Endodermal cell (in vitro differentiated cells): ENCODE results near the gene AUTS2. TPM values are rescaled to one million over a fixed set of nuclear protein-coding genes. Genes with fewer than 3 reads are reported as not detected.

Experiments
- DNase-seq: peaks from one replicate; pipeline ENCODE4 v3.0.0-alpha.2; 2017
- H3K27ac ChIP-seq: 2 replicates; pipeline ENCODE4 v1.5.1; 2013; ENCODE audit warnings: mild to moderate bottlenecking, low read depth, low read length, moderate library complexity
- H3K27me3 ChIP-seq: 2 replicates; pipeline ENCODE4 v1.6.1; 2013; ENCODE audit warnings: mild to moderate bottlenecking, low read length, moderate library complexity; ENCODE audit not compliant: insufficient read depth, control insufficient read depth, poor library complexity, severe bottlenecking
- H3K36me3 ChIP-seq: 2 replicates; pipeline ENCODE4 v1.7.0; 2013; ENCODE audit warnings: mild to moderate bottlenecking, low read length, moderate library complexity; ENCODE audit not compliant: control insufficient read depth, insufficient read depth
- H3K4me1 ChIP-seq: one replicate; pipeline ENCODE4 v1.7.0; 2013; ENCODE audit warnings: low read length; ENCODE audit not compliant: control insufficient read depth, insufficient read depth
- H3K4me3 ChIP-seq: 2 replicates; pipeline ENCODE4 v1.5.1; 2013; ENCODE audit warnings: mild to moderate bottlenecking, low read length, moderate library complexity
- H3K9ac ChIP-seq: 2 replicates; pipeline ENCODE4 v1.6.1; 2013; ENCODE audit warnings: mild to moderate bottlenecking, low read length, moderate library complexity; ENCODE audit not compliant: poor library complexity, severe bottlenecking; ENCODE audit errors: extremely low read depth
- H3K9me3 ChIP-seq: 2 replicates; pipeline ENCODE4 v1.6.1; 2013; ENCODE audit warnings: mild to moderate bottlenecking, low read length, moderate library complexity; ENCODE audit not compliant: control insufficient read depth
- H3K27ac Mint-ChIP-seq: 2 replicates; pipeline ENCODE4 v1.8.0; 2020; ENCODE audit warnings: mixed read lengths
- H3K27me3 Mint-ChIP-seq: 2 replicates; pipeline ENCODE4 v1.8.0; 2021; ENCODE audit warnings: mild to moderate bottlenecking, mixed read lengths; ENCODE audit not compliant: insufficient read depth
- H3K36me3 Mint-ChIP-seq: 2 replicates; pipeline ENCODE4 v1.8.0; 2020; ENCODE audit warnings: low read depth, mixed read lengths
- H3K4me1 Mint-ChIP-seq: 2 replicates; pipeline ENCODE4 v1.8.0; 2020; ENCODE audit warnings: mixed read lengths
- H3K4me3 Mint-ChIP-seq: 2 replicates; pipeline ENCODE4 v1.8.0; 2020; ENCODE audit warnings: mild to moderate bottlenecking, moderate library complexity, mixed read lengths
- H3K9me3 Mint-ChIP-seq: 2 replicates; pipeline ENCODE4 v1.8.0; 2020; ENCODE audit warnings: mild to moderate bottlenecking, mixed read lengths
- WGBS, 2 experiments: methylation state at CpG; one replicate each; pipeline versions ENCODE4 v1.1.5 to v1.1.7; 2013; ENCODE audit warnings: missing lambda C conversion rate in 2 of 2, mixed read lengths in 1 of 2; ENCODE audit not compliant: insufficient coverage in 1 of 2, insufficient read length in 1 of 2; 5-methylcytosine and 5-hydroxymethylcytosine counted together
- total RNA-seq, 2 donors: library from RNA; stranded (reverse); fragmentation: NEBNext Ultra II Directional in 1 of 2; extraction: Animal tissue kit (Norgen Biotek cat#: 25700) in 1 of 2; gene quantifications; 2 replicates in 1 of 2; 3 replicates in 1 of 2; pipeline ENCODE4 v1.2.1, GENCODE V29; 2021
- TF ChIP-seq, protein P1 (sequence below): fragments of 200-600 bp; sonication (generic); conservative IDR thresholded peaks from 2 replicates; pipeline ENCODE4 v1.5.0; 2021; ENCODE audit warnings: antibody characterized with exemption, mild to moderate bottlenecking

Gene AUTS2
- total RNA-seq, 2 donors from 2014 or later, result 76.8 to 106 TPM

DNA sequence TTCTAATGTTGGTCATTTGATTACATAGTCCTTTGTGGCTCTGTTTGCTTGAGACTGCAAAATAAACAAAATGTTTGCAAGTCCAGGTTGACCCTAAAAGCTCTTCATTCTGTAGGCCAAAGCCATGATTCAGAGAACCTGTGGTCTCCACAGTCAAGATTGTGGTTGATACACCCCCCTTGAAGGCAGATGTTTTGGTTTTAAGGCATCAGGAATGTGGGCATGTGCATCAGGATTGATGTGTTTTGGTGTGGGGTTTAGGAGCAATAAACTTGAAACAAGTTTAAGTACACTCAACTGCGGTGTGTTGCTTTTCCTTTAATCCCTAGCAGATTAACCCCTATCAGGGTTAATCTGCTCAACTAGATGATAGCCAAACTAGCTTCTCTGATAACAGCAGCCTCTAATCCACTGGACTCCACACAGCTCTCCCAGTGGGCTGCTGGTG is 1154.5 kb downstream of the AUTS2 start:
- Mint-ChIP-seq H3K4me1 (peaks cover 13% of the 10 kb centered on the region), H3K36me3 (peaks cover 18% of the 10 kb centered on the region), H3K4me3 (no peak overlapping the region), H3K27me3 (peaks cover 65% of the 10 kb centered on the region), H3K27ac (no peak overlapping the region), H3K9me3 (no peaks in the 10 kb centered on the region)
- peaks cover 50% of the 10 kb centered on the region for H3K27me3 ChIP-seq
- TF ChIP-seq, protein P1, sequence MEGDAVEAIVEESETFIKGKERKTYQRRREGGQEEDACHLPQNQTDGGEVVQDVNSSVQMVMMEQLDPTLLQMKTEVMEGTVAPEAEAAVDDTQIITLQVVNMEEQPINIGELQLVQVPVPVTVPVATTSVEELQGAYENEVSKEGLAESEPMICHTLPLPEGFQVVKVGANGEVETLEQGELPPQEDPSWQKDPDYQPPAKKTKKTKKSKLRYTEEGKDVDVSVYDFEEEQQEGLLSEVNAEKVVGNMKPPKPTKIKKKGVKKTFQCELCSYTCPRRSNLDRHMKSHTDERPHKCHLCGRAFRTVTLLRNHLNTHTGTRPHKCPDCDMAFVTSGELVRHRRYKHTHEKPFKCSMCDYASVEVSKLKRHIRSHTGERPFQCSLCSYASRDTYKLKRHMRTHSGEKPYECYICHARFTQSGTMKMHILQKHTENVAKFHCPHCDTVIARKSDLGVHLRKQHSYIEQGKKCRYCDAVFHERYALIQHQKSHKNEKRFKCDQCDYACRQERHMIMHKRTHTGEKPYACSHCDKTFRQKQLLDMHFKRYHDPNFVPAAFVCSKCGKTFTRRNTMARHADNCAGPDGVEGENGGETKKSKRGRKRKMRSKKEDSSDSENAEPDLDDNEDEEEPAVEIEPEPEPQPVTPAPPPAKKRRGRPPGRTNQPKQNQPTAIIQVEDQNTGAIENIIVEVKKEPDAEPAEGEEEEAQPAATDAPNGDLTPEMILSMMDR, result no peak
- H3K4me1 ChIP-seq, result no peaks in the 10 kb centered on the region
- WGBS, 2 experiments, result 35 to 57% methylated on average over 1 of the region's 1 CpG
- H3K36me3 ChIP-seq, result peaks cover 5% of the 10 kb centered on the region
- H3K27ac ChIP-seq, result no peak overlapping the region
- no peaks in the 10 kb centered on the region for H3K9me3 ChIP-seq
- H3K4me3 ChIP-seq, result no peak overlapping the region
- no peak overlapping the region for H3K9ac ChIP-seq
- no peak for DNase-seq

DNA sequence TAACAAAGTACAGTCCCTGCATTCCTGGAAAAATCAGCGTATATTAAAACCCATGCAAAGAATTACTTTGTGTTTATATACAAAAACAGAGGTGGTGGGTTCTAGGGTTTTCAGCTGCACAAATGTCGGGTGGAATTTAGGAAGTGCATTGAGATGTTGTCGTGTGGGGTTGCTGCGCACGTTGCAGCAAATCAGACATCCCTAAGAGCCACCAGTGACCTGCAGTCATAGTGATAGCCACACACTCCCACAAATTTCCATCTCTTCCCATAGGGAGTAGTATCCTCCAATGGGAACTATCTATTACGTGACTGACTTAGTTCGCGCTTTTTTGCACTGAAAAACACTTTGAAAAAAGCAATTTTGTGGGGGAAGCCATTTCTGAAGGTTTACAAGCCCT is 1158.5 kb downstream of the AUTS2 start:
- no peak for DNase-seq
- H3K9ac ChIP-seq, result no peak overlapping the region
- Mint-ChIP-seq H3K4me1 (peaks cover 13% of the 10 kb centered on the region), H3K27ac (no peak overlapping the region), H3K9me3 (no peaks in the 10 kb centered on the region), H3K27me3 (peaks cover 31% of the 10 kb centered on the region), H3K4me3 (no peak overlapping the region), H3K36me3 (peaks cover 16% of the 10 kb centered on the region)
- TF ChIP-seq, protein P1, result no peak
- H3K27me3 ChIP-seq, result peaks cover 14% of the 10 kb centered on the region
- H3K4me3 ChIP-seq, result no peak overlapping the region
- H3K27ac ChIP-seq, result no peak overlapping the region
- H3K9me3 ChIP-seq, result no peaks in the 10 kb centered on the region
- H3K36me3 ChIP-seq, result peaks cover 25% of the 10 kb centered on the region
- H3K4me1 ChIP-seq, result no peaks in the 10 kb centered on the region
- WGBS, 2 experiments, result 88 to 98% methylated on average over 5 to 8 of the region's 8 CpGs

DNA sequence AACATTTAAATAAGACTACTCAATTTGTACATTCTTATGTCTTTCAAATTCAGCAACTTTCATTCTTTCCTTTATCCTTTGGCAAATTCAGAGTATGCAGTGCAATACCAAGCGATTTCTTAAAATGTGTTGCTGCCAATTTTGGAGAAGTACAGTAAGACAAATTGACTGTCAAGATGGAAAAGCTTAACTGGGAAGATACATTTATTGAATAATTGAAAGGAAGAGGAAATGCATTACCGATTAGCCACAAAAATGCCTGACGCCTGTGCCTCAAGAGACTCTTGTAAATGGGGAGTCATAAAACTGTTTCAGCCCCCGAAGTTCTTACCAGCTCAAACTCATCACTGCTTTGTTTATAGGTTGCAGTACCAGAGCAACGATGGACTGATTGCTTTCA is 1160.4 kb downstream of the AUTS2 start:
- TF ChIP-seq, protein P1, result no peak
- Mint-ChIP-seq H3K27me3 (peaks cover 25% of the 10 kb centered on the region), H3K9me3 (no peaks in the 10 kb centered on the region), H3K27ac (no peak overlapping the region), H3K4me1 (peaks cover 4% of the 10 kb centered on the region), H3K4me3 (no peak overlapping the region), H3K36me3 (peaks cover 25% of the 10 kb centered on the region)
- WGBS, 2 experiments, result 86 to 90% methylated on average over 5 of the region's 5 CpGs
- H3K27ac ChIP-seq, result no peak overlapping the region
- H3K4me1 ChIP-seq, result no peaks in the 10 kb centered on the region
- H3K9me3 ChIP-seq, result no peaks in the 10 kb centered on the region
- H3K4me3 ChIP-seq, result no peak overlapping the region
- DNase-seq, result no peak
- H3K27me3 ChIP-seq, result peaks cover 14% of the 10 kb centered on the region
- H3K36me3 ChIP-seq, result peaks cover 35% of the 10 kb centered on the region
- H3K9ac ChIP-seq, result no peak overlapping the region
